HL-60/S4 (cell line): ENCODE results near the gene SUMO4.
"Not testable (repeated sequence)": the region's sequence is repeated elsewhere in the genome, so short reads cannot be mapped to it uniquely, and the experiment has no call there.

Experiments used
- in situ Hi-C: fragments of 300-500 bp; cut with MboI; formaldehyde crosslinking; loops from 2 replicates; pipeline ENCODE4 v1.14.3; 2022; ENCODE audit warnings: low sequenced_read_pairs

Gene SUMO4

DNA sequence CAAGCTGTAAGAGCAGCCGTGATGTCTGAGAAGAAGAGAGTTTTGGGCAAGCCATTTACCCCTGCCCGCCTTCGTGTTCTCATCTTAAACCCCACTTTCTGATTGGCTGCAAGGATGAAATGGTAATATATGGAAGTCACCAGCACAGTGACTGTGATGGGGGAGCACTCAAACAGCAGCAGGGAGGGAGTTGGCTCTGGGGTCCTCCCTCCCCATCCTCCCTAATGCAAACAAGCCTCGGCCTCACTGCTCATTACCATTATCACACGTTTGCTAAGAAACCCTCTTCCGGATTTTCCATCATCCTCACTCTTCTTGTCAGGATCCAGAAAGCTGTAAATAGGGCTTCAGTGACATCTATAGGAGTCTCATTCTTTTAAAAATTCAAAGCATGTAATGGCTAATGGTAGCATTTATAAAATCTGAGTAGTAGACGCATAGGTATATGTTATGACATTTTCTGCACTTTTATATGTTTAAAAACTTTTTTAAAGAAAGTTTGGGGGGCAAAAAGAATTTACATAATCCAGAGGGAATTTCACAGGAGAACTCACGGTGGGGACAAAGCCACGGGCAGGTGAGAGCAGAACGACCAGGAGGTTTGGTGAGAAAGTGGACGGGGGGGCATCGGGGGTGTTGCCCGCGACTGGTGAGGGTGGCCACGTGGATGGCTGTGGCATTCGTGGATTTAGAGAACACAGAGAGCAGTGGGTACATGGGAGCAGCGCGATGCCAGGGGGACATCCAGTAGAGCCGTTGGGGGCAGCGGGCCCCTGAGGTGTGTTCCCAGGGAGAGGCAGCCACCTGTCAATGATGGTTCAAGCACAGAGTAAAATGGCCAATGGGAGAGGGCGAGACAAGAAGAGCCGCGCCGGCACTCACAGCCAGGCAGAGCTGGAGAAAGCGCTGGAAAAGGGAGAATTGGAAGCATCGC, 29.6 kb downstream of the SUMO4 start:
- in situ Hi-C loops = loop anchor here (5.0 to 10.0 kb wide), 3 partner anchors 235 to 397 kb away; no protein-coding TSS in a partner anchor

DNA sequence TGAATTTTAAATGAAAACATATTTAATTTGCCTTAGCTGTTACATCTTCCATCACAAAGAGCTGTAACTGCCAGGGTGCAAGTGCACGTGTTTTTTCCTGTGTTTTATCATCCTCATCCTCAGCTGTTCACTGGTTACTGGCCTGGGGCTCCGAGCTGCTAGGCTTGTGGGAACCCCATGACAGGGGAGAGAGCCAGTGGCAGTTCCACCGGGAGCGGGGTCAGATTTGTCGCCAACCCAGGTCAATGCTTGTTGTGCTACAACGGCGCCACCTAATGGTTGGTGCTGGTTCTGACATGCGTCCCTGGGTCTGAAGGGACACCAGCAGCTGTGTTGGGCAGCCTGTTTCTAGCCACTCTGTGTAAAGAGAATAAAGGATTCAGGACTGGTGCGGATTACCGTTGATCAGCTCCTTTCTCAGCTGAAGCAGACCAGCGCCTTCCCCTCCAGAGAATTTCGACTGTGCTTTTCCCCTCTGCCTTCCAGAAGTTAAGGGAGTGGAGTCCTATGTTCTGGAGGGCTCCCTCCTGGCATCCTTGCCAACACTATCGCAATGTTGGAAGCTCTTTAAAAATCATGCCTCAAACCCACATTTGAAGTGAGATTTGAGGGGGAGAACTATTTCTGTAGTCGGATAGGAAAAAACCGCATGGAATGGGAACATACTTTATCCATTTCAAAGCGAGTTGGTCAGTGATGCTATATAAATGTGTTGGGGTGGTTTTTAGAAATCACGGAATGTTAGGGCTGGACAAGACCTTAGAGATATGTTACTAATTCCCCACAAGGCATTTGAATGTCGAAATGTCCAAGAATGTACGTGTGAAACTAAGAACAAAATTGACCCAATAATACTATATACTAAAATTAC, 32.1 kb downstream of the SUMO4 start:
- in situ Hi-C loops = no loop called here

DNA sequence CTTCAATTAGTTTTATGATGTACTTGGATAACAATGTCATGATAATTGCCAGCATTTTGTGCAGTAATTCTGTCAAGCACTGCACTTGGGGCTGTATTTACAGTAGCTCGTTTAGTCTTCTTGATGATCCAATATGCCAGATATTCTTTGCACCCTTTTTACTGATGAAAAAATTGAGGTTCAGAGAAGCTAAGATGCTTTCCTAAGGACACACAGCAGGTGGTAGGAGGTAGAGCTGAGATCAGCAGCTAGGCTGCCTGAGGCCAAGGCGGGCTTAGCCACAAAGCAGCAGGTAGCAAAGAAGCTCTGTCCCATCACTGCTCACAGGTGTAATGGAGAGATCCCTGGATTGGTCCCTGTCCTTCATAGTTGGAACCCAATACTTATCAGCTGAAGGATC, 33.3 kb downstream of the SUMO4 start:
- in situ Hi-C loops = no loop called here

DNA sequence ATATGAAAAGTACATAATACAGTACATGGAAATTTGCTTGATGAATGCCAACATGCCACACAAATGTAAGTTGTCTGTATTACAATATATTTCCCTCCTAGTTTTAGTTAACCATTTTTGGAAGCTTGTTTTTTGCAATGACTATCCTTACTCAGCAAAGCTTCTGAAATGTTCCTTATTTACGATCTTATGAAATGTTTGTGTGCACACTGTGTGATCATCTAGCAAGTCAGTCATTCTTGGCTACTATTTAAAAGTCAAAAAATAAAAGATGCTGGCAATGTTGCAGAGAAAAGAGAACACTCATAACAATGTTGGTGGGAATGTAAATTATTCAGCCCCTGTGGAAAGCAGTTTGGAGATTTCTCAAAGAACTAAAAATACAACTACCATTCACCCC, 33.8 kb downstream of the SUMO4 start:
- in situ Hi-C loops = no loop called here

DNA sequence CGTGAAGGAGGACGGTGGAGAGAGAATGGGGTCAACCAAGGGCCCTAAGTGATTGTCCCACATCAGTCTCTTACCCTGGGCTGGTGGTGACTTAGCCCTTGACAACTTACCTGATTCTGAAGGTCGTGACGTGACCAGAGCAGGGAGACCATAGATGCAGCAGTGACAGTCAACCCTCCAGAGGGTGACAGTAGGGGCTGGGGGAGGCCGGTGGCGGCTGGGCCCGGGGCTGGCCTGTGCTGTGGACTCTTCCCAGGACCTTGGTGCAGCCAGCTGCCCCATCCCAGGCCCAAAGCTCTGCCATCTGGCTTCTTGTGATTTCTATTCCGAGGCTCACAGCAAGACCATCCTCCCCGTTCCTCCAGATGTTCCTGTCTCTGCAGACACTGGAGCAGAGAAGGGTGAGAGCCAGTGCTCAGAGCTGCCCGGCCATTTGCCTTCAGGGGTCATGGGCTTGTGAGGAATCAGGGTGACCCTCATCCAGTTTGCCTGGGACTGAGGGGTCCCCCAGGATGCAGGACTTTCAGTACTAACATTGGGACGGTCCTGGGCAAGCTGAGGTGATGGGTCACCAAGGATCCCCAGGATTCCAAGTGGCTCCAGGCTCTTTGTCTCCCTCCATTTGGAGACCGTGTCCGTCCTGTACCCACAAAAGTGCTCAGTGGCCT, 36.0 kb downstream of the SUMO4 start:
- in situ Hi-C loops = no loop called here

DNA sequence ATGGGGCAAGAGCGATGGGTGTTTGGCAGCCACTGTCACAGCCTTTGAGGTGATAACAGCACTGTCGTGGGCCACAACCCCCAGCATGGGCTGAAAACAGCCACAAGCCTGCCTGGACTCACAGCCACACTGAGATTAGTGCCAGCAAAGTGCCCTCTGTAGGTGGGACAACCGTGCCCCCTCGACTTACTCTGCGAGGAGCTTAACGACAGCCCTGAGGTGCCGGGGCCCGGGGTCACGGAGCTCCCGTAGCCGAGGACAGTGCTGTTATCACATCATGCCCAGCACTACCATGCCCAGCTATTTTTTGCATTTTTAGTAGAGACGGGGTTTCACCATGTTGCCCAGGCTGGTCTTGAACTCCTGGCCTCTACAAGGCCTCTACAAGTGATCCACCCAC, 36.6 kb downstream of the SUMO4 start:
- in situ Hi-C loops = no loop called here

DNA sequence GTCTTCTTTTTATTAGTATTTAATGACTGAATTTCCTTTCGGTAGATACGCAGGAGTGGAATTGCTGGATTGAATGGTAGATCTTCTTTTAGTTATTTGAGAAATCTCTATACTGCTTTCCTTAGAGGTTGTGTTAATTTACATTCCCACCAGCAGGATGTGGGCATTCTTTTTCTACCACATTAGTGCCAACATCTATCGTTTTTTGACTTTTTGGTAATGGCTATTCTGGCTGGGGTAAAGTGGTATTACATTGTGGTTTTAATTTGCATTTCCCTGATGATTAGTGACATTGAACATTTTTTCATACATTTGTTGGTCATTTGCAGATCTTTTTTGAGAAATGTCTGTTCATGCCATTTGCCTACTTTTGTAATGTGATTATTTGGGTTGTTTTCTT, 37.1 kb downstream of the SUMO4 start:
- in situ Hi-C loops = no loop called here

DNA sequence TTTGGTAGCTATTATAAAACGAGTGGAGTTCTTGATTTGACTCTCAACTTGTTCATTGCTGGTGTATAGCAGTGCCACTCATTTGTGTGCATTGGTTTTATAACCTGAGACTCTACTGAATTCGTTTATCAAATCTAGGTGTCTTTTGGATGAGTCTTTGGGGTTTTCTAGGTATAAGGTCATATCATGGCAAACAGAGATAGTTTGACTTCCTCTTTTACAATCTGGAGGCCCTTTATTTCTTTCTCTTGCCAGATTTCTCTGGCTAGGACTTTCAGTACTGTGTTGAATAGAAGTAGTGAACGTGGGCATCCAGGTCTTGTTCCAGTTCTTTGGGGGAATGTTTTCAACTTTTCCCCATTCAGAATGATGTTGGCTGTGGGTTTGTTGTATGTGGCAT, 38.8 kb downstream of the SUMO4 start:
- in situ Hi-C loops = no loop called here

DNA sequence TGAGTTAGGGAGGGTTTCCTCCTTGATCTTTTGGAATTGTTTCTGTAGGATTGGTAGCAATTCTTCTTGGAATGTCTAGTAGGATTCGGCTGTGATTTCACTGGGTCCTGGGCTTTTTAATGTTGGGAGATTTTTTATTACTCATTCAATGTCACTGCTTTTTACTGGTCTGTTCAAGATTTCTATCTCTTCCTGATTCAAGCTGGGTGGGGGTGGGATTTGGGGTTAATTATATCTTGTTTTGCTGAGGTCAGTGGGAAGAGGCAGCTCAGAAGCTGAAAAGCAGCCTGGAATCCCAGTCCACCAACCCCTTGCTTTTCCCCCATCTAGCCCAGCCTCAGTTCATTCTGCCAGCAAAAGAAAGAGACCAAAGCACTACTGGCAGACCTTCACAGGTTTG, 39.6 kb downstream of the SUMO4 start:
- in situ Hi-C loops = no loop called here

DNA sequence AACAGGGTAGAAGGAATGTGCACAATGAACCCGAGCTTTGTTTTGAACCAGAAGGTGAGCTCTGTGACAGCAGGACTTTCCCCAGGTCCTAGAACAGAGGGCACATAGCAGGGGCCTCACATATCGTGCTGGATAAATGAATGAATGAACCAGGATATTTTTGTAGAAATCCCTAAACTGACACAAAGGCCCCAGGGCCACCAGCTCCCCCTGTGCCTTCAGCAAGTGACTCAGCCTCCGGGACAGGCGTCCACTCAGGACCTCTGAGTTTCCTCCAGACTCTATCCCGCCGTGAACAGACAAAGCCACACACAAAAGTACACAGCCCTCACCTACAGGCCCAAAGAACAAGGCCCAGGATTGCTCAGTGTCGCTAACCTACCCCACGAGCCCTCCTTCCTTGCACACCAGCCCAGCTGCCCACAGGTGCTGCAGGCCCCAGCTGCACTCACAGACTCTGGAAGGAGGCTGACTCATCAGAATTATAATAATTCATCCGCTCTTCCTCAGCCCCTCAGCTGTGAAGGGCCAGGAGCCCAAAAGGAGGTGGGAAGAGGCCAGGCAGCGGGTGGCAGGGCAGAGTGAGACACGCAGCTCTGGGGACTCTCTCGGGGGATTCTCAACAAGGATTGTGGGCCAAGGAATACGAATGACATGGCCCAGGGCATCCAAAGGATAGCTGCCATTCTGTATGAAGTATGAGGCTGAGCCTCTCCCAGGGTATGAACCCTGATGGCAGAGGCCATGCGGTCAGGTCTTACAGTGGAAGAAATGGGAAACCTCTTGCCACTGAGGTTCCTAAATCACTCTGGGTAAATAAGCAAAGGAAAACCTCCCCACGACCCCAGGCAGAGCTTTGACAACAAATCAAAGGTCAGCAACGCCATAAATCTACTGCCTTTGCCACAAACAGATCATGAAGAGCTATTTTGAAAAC, 40.9 kb downstream of the SUMO4 start:
- in situ Hi-C loops = no loop called here

DNA sequence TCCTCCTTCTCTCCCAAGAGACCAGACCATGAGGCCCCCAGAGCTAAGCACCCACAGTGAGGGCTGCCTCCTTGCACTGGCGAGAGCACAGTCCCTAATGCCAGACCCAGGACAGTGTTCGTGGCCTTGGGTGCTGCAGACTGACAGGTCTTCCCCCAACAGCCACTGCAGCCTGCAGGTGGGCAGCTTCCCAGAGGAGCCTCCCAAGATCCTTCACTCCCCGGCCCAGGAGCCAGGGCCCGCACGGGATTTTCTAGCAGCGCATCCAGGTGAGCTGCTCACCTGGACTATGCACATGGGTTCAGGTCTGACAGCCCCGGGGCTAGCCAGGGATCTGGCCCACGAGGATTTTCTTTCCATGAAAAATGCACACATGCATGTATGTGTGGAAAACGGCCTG, 41.7 kb downstream of the SUMO4 start:
- in situ Hi-C loops = no loop called here

DNA sequence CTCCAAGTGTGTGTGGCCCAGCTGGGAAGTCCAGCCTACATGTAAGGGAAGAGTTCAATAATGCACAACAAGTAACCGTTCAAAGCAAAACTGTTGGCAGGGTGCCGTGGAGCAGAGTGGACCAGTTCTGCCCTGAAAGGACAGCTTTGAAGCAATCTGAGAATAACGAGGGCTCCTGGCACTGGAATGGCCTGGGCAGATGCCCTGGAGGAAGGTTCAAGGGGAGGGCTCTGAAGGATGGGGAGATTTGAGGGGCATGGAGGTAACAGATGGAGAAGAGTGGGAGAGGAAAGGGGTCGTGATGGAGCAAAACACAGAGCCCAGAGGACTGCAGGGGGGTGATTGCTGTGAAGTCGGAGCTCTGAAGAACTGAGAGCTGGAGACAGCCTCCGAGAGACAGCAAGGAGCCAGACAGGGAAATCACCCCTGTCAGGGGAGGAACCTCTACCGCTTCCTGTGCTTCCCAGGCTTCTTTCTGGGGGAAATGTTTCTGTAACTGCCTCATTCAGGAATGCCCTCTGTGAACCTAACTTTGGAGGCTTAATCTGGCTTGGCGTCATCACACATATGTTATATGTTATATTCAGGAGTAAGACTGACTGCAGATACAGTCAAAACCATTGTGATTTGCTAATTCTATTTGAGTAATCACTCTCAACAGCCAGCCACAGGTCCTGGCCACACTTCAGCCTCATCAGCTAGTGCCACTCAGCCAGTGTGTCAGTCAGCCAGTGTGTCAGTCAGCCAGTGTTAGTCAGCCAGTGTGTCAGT, 43.5 kb downstream of the SUMO4 start:
- in situ Hi-C loops = no loop called here

DNA sequence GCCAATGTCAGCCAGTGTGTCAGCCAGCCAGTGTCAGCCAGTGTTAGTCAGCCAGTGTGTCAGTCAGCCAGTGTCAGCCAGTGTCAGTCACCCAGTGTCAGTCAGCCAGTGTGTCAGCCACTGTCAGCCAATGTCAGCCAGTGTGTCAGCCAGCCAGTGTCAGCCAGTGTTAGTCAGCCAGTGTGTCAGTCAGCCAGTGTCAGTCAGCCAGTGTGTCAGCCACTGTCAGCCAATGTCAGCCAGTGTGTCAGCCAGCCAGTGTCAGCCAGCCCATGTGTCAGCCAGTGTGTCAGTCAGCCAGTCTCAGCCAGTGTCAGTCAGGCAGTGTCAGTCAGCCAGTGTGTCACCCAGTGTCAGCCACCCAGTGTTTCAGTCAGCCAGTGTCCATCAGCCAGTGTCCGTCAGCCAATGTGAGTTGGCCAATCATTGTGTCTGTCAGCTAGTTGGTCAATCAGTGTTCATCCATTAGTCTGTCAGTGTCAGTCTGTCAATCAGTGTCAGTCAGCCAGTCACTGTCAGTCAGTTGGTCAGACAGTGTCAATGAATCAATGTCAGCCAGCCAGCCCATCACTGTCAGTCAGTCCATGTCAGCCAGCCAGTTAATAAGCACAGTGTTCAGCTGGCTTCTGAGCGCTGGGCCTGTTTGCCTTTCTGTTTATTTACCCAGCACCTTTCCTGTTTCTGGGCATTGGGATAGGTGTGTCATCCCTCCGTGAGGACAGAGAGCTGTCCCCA, 44.5 kb downstream of the SUMO4 start:
- in situ Hi-C loops = not testable (repeated sequence)

DNA sequence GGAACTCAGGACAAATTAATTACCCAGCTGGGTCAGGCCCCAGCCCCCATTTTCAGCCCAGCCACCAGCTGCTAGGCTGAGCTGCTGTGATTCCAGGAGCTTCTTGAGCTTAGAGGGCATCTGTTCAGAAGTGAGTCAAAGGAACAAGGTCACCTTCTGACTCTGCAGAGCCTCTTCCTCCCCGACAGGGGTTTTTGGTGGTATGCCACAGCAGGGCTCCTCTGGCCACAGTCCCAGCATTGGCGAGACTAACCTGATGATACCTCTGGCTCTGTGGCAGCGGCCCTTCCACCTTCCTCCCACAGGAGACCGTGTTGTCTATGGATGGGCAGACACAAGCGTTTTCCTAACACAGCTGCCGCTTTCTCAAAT, 45.0 kb downstream of the SUMO4 start:
- in situ Hi-C loops = no loop called here

DNA sequence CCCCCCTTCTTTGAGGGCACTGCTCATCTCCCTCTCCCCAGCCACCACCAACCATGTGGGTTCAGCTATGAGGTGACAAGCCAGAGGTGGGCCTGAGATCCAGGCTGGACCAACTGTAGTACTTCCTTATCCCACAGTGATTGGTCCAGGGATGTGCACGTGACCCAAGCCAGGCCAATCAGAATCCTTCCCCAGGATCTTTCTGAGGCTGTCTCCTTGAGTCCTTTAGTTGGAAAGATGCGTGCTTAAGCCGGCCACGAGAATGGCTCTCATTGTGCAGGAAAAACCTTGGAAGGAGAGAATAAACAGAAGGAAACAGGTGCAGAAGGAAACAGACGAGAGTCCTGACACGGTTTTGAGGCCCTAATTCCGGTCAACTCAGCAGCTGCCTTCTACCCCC, 45.5 kb downstream of the SUMO4 start:
- in situ Hi-C loops = no loop called here

DNA sequence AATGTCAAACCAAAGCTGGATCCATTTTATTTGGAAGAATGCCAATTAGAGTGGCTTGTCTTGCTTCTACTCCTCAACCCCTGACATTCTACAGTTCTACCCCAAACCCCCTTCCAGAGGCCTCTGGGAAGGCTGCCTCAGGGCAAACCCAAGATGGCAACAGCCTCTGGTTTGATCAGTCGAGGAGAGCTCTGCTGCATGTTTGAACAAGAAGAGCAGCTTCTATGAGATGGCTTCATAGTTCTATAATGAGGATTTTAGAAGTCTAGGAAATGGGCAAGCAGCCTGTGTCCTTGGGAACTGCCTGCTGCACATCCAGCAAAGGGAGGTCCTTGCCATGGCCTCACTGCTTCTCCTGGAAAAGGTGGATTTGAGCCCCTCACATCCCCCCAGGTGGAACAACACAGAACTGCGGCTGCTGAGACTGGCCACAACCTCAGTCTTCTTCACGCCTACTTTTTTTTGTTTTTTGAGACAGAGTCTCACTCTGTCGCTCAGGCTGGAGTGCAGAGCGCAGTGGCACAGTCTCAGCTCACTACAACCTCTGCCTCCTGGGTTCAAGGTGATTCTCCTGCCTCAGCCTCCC, 46.8 kb downstream of the SUMO4 start:
- in situ Hi-C loops = no loop called here

DNA sequence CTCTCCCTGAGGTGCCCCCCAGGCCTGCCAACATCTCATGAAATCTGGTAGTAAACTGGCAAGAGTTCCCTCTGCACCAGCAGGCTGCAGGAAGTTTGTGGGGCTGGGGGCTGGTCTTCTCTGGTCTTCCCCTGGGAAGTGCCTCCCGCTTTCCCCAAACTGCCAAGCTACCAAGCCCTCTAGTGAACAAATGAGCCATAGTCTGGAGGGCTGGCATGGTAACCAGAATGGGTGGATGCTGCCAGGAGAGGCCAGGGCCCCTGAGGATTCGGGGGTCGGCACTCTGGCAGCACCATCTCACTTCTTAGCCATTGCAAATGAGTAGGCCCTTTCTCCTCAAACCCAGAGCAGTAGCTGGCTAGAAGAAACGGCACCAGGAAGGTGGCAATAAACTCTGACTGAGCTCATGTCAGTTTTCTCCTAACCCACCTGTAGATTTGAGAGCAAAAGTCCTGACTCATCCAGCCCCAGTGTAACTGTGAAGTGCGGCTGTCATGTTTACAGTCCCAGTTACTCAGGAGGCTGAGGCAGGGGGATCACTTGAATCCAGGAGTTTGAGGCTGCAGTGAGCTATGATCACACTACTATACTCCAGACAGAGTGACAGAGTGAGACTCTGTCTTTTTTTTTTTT, 48.9 kb downstream of the SUMO4 start:
- in situ Hi-C loops = no loop called here
